Iris pigment epithelial cell (primary cell): ENCODE results near the gene TTC7B.

Experiments
- DNase-seq: peaks from one replicate; pipeline ENCODE4 v3.0.0-alpha.2; 2011; ENCODE audit warnings: low read depth

TTC7B gene

DNA sequence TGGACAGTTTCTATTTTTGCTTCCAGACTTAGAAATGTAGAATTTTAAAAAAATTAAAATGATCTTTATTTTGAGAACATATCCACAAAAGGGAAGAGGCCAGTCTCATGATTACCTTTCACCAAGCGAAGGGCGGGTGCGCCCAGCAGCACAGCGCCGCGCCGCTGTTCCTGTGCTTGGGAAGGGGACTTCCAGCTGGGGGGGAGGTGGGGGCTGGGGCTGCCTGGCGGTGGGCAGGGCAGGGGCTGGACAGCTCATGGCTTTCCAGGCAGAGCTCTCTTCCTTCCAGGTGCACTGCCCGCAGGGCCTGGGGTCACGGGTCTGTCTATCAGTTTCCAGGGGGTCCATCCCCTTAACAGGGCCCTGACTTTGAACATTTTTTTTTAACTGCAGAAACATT, 199.9 kb downstream of the TTC7B start:
- DNase-seq = no peak

- no peak for DNase-seq
These were observed 200.6 kb downstream of the TTC7B start for GRCh38 chr14:90615517-90616060.

GRCh38 chr14:90614696-90615516, 201.3 kb downstream of the TTC7B start:
- DNase-seq = no peak

GRCh38 chr14:90613997-90614396, 202.2 kb downstream of the TTC7B start:
- no peak for DNase-seq

- DNase-seq = no peak
These were observed 202.8 kb downstream of the TTC7B start for GRCh38 chr14:90613453-90613852.

DNA sequence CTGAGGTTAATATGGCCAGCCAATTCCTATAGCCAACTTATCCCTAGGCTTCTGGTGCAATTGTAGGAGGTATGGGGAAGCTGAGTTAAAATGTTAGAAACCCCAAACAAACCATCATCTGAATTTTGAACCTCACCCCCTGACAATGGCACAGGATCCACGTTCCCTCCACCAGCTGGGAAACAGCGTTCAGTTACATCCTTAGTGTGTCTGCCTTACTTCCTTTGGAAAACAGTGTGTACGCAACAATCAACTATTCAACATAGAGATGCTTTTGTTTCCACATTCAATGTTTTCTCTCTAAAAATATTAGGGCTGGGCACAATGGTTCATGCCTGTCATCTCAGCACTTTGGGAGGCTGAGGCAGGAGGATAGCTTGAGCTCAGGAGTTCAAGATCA, 203.4 kb downstream of the TTC7B start:
- no peak for DNase-seq

GRCh38 chr14:90611936-90612335, 204.3 kb downstream of the TTC7B start:
- DNase-seq = peak; percentile 24

DNA sequence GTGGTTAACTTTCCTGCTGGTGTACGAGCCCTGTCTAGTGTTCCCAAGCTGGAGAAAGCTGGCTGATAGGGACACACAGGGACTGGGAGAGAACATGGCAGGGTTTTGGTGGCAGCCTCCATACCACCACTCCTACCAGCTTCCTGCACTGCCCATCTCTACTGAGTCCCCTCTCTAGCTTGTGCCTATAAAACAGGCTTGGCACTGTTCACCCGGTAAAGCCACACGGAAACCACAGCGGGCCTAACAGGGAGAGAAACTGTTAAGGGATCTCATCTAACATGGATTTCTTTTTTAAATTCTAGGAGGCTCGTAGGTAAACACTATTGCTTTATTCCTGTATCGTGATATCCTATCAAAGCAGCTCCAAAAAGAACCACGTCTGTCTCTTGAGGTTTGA, 204.7 kb downstream of the TTC7B start:
- DNase-seq = no peak

DNA sequence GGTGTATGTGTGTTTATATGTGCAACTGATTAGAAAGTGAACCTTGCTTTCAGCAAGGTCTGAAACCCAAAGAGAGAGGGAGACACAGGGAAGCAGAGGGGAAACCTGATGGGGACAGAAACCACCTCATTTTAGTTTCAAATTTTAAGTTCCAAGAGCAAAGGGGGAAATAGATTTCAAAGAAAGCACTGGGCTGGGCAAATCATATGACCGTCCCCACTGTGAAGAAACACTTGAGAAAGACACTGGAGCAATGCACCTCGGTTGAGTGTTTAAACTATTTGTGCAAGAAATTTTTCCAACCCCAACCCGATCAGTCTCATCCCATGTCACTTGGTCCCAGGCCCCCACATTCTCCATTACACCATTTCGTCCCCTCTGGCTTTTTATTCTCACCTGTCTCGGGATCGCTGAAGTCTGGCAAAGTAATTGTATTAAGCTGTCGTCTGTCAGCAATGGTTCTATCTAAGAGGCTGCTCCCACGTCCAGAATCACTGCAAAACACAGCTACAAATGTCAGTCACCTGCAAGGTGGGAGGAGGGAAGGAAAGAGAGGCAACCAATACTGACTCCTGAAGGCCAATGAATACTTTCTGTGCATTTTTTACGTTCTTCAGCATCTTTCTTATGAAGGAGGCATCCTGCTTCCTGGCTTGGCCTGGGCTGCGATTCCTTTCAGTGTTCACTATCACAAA, 205.7 kb downstream of the TTC7B start:
- no peak for DNase-seq

GRCh38 chr14:90609376-90609775, 206.9 kb downstream of the TTC7B start:
- no peak for DNase-seq

DNA sequence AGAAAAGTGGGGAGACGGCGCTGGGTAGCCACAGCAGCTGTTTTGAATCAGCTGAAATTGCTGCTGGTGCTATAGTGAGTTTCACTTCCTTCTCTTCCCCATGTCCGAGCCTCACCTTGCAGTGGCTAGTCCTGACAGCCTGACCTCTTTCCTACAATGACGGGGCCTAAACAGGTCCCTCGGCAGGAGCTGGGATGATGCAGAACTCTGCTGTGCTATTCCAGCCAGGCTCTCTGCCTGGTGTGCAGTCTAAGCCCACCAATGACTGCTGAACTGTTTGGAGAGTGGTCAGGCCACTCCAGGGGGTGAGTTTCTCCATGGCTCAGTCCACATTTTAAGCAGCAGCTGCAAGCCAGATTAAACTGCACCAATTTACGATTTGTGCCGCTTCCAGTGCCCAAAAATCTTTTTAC, 207.3 kb downstream of the TTC7B start:
- DNase-seq = no peak

GRCh38 chr14:90608281-90608680, 207.9 kb downstream of the TTC7B start:
- DNase-seq = no peak

- no peak for DNase-seq
These were observed 209.1 kb downstream of the TTC7B start for GRCh38 chr14:90607141-90607540.

- DNase-seq = no peak
These were observed 209.8 kb downstream of the TTC7B start for GRCh38 chr14:90606434-90606833.

GRCh38 chr14:90605430-90605829, 210.8 kb downstream of the TTC7B start:
- DNase-seq = no peak

DNA sequence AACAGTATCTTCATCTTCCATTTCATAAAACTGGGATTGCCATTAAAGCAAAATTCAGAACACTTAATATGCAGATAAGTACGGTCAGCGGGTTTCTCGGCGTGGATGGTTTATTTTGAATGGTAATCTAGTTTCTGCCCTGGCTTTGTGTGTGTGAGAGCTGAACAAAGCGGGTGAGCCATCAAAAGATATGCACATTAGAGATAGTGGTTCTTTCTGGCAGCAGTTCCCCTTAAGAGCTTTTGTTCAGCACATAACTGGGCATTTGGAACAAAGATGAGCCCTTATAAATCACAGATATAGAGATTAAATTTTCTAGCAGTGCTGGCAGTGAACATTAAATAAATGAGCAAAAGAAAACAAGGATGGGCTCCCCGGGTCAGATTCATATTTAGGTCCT, 211.9 kb downstream of the TTC7B start:
- no peak for DNase-seq

DNA sequence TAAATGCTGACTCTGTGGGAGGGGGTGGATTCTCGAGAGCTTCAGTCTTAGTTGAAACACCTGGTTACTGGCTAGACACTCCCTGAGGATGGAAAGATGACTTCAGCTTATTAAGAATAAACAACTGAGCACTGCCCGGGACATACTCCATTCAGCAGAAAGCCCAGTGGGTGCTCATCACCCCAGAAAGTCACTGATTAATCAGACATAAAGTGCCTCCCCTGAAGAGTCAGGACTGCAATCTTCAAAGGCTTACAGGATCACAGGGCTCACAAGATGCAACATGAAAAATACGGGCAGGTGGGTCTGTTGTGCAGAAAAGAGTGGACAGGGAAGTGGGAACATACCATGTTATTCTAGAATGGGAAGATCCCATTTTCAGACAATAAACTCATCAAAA, 212.4 kb downstream of the TTC7B start:
- DNase-seq = no peak

GRCh38 chr14:90603336-90603735, 212.9 kb downstream of the TTC7B start:
- DNase-seq = no peak

DNA sequence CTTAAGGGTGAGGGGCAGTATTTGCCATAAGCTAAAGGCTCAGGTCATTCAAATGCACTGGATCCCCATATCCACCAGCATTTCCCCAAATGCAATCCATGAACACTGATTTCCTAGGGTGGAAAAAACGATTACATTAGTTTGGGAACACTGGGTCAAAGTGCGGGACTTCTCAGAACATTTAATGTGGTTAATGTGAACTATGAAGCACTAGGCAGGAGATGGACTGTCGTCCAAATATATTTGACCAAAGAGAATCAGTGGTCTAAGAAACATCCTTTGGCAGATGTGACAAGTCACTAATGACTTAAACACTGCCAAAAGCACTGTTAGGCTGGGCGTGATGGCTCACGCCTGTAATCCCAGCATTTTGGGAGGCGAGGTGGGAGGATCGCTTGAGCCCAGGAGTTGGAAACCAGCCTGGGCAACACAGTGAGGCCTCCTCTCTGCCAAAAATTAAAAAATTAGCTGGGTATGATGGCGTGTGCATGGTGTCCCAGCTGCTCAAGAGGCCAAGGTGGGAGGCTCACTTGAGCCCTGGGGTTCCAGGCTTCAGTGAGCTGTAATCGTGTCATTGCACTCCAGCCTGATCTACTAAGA, 214.0 kb downstream of the TTC7B start:
- DNase-seq = no peak

GRCh38 chr14:90601563-90601962, 214.7 kb downstream of the TTC7B start:
- DNase-seq = no peak

GRCh38 chr14:90600619-90601018, 215.6 kb downstream of the TTC7B start:
- no peak for DNase-seq

DNA sequence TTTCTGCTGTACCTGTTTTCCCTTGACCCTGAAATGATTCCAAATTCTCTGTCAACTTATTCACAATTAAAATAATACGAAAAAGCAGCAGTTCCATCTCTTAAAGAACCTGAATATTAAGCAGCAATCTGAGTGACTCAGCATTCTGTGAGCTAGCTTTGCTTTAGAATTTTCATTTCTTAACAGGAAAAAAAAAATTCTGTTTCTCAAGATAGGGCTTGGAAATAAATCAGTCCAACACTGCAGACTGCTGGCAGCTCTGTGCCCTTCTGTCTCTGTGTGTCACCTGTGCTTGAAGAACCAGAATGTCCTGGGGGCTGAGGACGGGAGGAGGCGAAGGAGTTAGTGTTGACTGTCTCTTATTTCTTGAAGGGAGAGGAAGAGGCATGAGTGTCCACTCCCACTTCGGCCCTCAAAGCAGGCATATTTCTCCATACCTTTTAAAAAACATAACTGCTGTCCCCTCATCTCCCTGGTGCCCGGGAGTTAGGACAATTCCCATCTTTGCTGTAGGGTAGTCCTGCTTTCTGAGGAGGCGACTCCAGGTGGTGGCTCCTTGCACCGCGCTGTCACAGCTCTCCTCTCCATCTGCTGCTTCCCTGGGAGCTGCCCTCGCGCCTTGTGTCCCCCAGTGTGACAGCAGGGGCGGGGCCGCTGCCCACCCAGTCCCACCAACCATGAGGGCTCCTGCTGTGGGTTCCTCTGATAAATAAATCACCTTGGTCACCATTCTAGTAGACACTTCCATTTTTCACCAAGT, 216.3 kb downstream of the TTC7B start:
- peak; percentile 54 for DNase-seq
